Tibial nerve (tissue), 4 donors: ENCODE results near the gene AMBN. TPM values are rescaled to one million over a fixed set of nuclear protein-coding genes. Genes with fewer than 3 reads are reported as not detected.

Experiments
- DNase-seq, 2 donors: peaks; one replicate each; pipeline ENCODE4 v3.0.0-alpha.2; 2019; ENCODE audit warnings: low spot score in 2 of 2
- H3K27ac ChIP-seq, 4 donors: fragments of 200-600 bp; sonication (generic) in 3 of 4; one replicate each; pipeline ENCODE4 v1.5.1; 2017 to 2019; ENCODE audit warnings: mild to moderate bottlenecking in 1 of 4
- H3K27me3 ChIP-seq, 2 donors: fragments of 200-600 bp; sonication (generic) in 1 of 2; one replicate each; pipeline versions ENCODE4 v1.5.1 to v1.6.0; 2017 to 2019
- H3K36me3 ChIP-seq, 3 donors: fragments of 200-600 bp; sonication (generic); one replicate each; pipeline ENCODE4 v1.5.1; 2018 to 2019
- H3K4me1 ChIP-seq, 4 donors: fragments of 200-600 bp; sonication (generic) in 3 of 4; one replicate each; pipeline ENCODE4 v1.5.1; 2017 to 2019
- H3K4me3 ChIP-seq, 4 donors: fragments of 200-600 bp; sonication (generic) in 3 of 4; one replicate each; pipeline ENCODE4 v1.5.1; 2017 to 2019; ENCODE audit warnings: mild to moderate bottlenecking in 1 of 4, moderate library complexity in 1 of 4
- H3K9me3 ChIP-seq, 4 donors: fragments of 200-600 bp; sonication (generic) in 3 of 4; one replicate each; pipeline ENCODE4 v1.5.1; 2017 to 2019
- CTCF ChIP-seq, 5 experiments: fragments of 200-600 bp in 3 of 5; fragments of 450-650 bp in 2 of 5; sonication (generic) in 3 of 5; IDR thresholded peaks; one replicate each; pipeline ENCODE4 v1.5.1; 2016 to 2019; ENCODE audit warnings: antibody characterized with exemption in 5 of 5, mild to moderate bottlenecking in 3 of 5, moderate library complexity in 2 of 5
- EP300 ChIP-seq, 2 donors: sonication (generic); formaldehyde crosslinking; IDR thresholded peaks; one replicate each; pipeline ENCODE4 v1.6.1; 2017; ENCODE audit warnings: antibody characterized with exemption in 2 of 2, mild to moderate bottlenecking in 1 of 2
- POLR2A ChIP-seq, 2 donors: fragments of 450-650 bp; IDR thresholded peaks; one replicate each; pipeline ENCODE4 v1.6.1; 2017; ENCODE audit warnings: antibody characterized with exemption in 2 of 2, mild to moderate bottlenecking in 2 of 2, moderate library complexity in 2 of 2
- WGBS, 2 donors: methylation state at CpG; one replicate each; pipeline ENCODE4 v1.1.5; 2018; 5-methylcytosine and 5-hydroxymethylcytosine counted together
- total RNA-seq, 4 donors: library from RNA; depleted of rRNA; stranded (reverse); fragments of >200 nt; gene quantifications; one replicate each; pipeline ENCODE4 v1.1.0, GENCODE V29; 2016

Gene AMBN, protein sequence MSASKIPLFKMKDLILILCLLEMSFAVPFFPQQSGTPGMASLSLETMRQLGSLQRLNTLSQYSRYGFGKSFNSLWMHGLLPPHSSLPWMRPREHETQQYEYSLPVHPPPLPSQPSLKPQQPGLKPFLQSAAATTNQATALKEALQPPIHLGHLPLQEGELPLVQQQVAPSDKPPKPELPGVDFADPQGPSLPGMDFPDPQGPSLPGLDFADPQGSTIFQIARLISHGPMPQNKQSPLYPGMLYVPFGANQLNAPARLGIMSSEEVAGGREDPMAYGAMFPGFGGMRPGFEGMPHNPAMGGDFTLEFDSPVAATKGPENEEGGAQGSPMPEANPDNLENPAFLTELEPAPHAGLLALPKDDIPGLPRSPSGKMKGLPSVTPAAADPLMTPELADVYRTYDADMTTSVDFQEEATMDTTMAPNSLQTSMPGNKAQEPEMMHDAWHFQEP
- total RNA-seq, result not detected

- H3K9me3 ChIP-seq, result no peaks in the 10 kb centered on the region
- H3K36me3 ChIP-seq, result no peaks in the 10 kb centered on the region
- no peaks in the 10 kb centered on the region for H3K4me1 ChIP-seq
- 34 to 50% methylated on average over 5 of the region's 5 CpGs for WGBS, 2 donors
- no peak for DNase-seq
- TF ChIP-seq CTCF (IDR thresholded peaks at IDR 0.05) (no peak), POLR2A (IDR thresholded peaks at IDR 0.05) (no peak), EP300 (IDR thresholded peaks at IDR 0.05) (no peak)
- no peaks in the 10 kb centered on the region for H3K27me3 ChIP-seq
- H3K4me3 ChIP-seq, result no peak within 1 kb of the TSS
- no peak within 1 kb of the TSS for H3K27ac ChIP-seq
Measured at GRCh38 chr4:70591955-70592582, at the start of gene AMBN. TSS of gene AMBN (plus strand) at chr4:70592256. CDS start at chr4:70592359, 103 bp downstream.

DNA sequence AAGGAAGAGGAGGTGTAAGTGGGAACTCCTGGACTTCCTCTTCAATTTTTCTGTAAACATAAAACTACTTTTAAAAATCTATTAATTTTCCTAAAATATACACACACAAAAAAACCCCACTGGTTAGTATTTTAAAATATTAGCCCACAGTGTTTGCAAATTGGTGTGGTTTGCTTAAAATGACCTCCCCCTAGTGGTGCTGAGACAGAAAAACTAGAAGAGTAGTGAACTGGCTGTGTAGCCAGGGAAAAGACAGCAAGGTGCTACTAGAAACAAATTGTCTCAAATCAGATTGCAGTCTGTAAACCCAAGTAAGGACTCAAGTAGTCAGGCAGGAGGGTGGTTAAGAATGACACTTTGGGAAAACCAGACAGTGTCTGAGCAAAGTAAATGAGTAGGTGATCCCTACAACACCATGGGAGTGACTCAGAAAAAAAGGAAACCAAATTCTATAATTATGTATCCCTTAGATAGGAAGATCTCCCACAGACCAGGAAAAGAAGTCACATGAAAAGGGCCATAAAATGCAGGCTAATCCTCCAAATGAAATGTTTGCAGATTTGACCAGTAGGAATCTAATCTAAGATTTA, 47.7 kb upstream of the AMBN start:
- Histone ChIP-seq H3K9me3 (no peaks in the 10 kb centered on the region), H3K4me1 (no peaks in the 10 kb centered on the region), H3K36me3 (no peaks in the 10 kb centered on the region), H3K27ac (no peak overlapping the region), H3K27me3 (no peaks in the 10 kb centered on the region), H3K4me3 (no peak overlapping the region)
- no peak for TF ChIP-seq EP300 (IDR thresholded peaks at IDR 0.05)
- no peak for TF ChIP-seq POLR2A (IDR thresholded peaks at IDR 0.05)
- TF ChIP-seq CTCF (IDR thresholded peaks at IDR 0.05), result no peak
- no peak for DNase-seq

GRCh38 chr4:70556856-70557255, 35.2 kb upstream of the AMBN start:
- Histone ChIP-seq H3K4me3 (no peak overlapping the region), H3K36me3 (no peaks in the 10 kb centered on the region), H3K27ac (no peak overlapping the region), H3K9me3 (no peaks in the 10 kb centered on the region), H3K4me1 (peaks cover 0 to 5% (median 0%) of the 10 kb centered on the region in 4 donors), H3K27me3 (no peaks in the 10 kb centered on the region)
- TF ChIP-seq POLR2A (IDR thresholded peaks at IDR 0.05), result no peak
- TF ChIP-seq EP300 (IDR thresholded peaks at IDR 0.05), result no peak
- no peak for TF ChIP-seq CTCF (IDR thresholded peaks at IDR 0.05)
- 83% methylated on average over 1 of the region's 1 CpG for WGBS, 2 donors
- DNase-seq, result no peak

- no peak for TF ChIP-seq POLR2A (IDR thresholded peaks at IDR 0.05)
- peak; percentile 48 to 68 (median 60) for TF ChIP-seq CTCF (IDR thresholded peaks at IDR 0.05)
- H3K36me3 ChIP-seq, result no peaks in the 10 kb centered on the region
- WGBS, 2 donors, result 22 to 28% methylated on average over 2 of the region's 2 CpGs
- H3K27me3 ChIP-seq, result no peaks in the 10 kb centered on the region
- H3K27ac ChIP-seq, result no peak overlapping the region
- H3K9me3 ChIP-seq, result no peaks in the 10 kb centered on the region
- H3K4me1 ChIP-seq, result peaks cover 0 to 5% (median 0%) of the 10 kb centered on the region in 4 donors
- no peak overlapping the region for H3K4me3 ChIP-seq
- DNase-seq, result peak in 1 of 2 donors; percentile 67
Measured at GRCh38 chr4:70559211-70559830, 32.7 kb upstream of the AMBN start.
